Dedifferentiated amniotic fluid mesenchymal stem cell (primary cell): Measurements from ENCODE around the gene ADARB2.

Experiments used
- DNase-seq: peaks from one replicate; pipeline ENCODE4 v3.0.0-alpha.2; 2016; ENCODE audit errors: extremely low spot score

The ADARB2 gene

DNA sequence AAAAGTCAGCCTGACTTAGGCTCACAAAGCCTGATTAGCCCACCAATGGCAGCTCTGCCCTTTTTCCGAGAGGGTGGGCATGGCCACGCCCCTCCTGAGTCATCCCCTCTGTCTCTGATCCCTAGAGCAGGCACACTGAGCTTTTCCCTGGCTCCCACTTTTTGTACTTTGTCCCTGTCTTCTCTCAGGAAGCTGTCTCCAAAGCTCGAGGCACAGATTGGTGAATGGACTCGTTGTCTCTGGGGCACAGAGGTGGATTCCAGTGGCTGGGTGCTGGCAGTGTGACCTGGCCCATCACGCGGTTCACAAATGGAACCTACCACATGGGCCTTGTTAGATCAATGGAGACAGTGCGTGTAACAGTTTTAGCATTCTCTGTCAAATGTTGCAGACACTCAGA is 367.7 kb downstream of the ADARB2 start:
- DNase-seq, result no peak

DNA sequence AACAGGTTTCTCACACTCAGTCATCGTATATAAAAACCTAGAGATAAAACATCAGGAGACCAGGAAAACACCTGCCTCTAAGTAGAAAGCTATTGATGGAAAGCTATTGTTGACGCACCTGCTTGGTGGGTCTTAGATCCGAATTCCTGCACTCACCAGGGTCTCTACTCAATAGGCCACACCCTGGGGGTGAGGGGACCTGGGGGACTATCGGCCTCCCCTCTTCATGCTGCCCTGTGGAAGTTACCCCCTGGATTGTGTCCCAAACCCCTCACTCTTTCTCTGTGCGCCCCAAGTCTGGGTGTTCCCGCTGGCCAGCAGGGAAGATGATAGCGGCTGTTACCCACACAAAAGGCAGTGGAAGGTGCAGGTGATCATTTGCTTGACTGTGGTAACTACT is 368.1 kb downstream of the ADARB2 start:
- no peak for DNase-seq

DNA sequence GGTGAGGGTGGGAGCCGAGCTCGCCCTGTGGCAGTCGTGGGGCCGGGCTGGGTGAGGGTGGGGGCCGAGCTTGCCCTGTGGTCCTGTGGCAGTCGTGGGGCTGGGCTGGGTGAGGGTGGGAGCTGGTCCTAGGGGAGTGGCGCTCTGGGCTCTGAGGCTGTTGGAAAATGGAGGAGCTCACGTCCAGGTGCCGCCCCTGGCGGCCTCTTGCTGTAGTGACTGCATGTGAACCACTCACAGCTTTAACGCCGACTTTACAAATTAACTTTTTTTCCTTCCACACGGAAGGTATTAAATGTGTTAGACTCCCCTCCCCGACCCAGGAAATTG is 368.5 kb downstream of the ADARB2 start:
- no peak for DNase-seq

DNA sequence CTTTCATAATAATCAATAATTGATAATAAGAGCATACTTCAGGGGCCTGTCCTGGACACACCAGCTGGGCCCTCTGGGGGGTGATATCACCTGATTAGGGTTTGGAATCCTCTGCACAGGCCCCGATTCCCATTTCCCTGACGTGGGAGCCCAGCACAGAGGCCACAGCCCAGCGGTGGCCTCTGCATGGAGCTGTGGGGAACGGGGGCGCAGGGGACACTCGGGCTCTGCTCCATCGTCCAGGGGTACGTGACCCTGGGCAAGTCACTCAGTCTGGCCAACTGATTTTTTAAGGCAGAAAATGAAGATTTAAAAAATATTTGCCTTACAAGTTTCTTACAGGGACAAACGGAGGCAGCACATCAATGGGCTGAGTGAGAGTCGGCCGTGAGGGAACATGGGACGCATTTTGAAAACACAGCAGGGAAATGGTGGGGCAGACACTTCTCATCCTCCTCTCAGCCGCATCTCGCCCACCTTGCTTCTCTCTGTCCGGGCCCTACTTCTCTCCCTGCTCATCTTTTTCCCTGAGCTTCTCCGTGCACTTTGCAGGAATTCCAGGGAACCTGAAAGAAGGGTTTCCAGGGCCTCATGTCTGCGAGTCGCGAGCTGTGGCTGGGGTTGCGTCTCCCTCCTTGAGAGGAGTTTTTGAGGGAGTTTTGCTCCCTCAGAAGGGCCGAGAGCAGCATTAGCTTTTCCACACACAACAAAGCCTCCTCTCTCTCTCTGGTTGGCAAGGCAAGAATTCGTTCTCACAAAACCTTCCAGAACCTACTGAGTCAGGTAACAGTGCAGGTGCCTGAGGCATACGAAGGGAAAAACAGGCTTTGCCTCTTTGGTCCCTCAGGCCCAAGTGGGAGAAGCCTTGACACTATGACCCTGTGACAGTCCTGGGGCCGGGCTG is 369.1 kb downstream of the ADARB2 start:
- DNase-seq, result no peak

DNA sequence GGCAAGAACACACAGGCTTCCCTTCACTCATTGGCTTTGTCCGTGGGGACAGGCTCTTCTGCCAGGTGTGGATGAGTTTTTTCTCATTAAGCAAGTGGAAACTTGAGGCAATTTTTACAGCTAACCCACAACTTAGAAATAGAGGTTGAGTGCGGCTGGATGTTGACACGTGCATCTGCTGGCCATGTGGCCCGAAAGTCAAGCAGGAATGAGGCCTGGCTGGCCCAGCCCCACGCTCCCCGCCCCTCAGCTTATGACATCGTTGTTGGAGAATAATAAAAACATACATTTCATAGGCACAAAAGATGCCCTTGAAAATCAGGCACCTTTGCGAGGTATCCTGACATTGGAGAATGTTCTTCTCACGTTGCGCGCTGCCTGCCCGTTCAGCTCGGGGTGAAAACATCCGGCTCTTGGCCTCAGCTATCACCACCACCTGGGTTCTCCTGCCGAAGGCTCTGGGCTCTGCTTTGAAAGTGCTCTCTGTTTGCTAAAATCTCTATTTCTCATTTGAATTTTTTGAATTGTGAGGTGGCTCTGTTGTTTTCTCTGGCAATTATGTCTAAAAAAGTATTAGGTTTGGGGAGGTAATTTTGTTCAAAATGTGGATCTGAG is 370.4 kb downstream of the ADARB2 start:
- DNase-seq, result no peak

DNA sequence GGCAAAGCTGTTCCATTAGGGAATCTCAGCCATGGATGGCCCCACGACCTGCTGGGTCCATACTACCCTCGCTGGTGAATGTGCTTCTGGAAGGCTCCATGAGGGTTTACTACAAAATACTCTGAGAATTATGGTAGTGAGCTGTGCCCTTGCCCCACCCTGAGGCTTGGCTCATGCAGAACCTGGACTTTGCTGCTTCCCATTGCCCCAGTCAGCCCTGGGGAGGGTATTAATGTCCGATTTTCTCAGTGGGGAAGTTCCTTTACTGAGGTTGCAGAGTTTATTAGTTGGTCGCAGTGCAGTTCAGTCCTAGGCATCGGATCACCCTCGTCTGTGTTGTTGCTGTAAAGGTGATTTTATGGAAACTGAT is 371.0 kb downstream of the ADARB2 start:
- no peak for DNase-seq

DNA sequence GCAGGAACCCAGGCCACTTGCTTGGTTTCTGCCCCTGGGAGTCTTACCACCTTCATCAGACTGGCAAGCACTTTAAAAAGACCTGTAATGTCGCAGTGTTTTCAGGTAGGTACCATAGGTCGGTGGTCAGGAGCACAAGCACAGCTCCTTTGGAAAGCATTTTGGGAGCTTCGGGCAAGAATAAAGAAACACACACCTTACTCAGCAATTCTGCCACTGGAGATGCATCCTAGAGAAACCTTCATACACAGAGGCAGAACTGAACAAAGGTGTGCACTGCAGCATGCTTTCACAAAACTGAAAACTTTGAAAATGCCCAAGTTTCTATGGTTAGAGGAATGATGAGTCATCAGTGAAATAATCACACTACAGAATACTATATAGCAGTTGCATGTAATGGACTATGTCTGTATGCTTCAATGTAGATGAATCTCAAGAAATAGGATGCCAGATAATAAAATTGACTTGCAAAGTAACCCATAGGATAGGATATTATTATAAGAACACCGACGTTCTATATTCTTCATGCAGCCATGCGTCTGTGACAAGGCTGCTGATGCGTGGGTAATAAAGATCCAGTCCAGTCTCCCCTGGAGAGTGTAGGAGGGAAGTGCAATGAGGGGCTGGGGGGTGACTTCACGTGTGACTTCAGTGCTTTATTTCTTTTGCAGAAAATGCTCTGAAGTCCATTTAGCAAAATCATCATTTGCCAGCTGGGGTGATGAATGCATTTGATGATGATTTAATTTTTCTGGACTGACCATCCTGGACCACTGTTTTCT is 371.6 kb downstream of the ADARB2 start:
- DNase-seq, result no peak

DNA sequence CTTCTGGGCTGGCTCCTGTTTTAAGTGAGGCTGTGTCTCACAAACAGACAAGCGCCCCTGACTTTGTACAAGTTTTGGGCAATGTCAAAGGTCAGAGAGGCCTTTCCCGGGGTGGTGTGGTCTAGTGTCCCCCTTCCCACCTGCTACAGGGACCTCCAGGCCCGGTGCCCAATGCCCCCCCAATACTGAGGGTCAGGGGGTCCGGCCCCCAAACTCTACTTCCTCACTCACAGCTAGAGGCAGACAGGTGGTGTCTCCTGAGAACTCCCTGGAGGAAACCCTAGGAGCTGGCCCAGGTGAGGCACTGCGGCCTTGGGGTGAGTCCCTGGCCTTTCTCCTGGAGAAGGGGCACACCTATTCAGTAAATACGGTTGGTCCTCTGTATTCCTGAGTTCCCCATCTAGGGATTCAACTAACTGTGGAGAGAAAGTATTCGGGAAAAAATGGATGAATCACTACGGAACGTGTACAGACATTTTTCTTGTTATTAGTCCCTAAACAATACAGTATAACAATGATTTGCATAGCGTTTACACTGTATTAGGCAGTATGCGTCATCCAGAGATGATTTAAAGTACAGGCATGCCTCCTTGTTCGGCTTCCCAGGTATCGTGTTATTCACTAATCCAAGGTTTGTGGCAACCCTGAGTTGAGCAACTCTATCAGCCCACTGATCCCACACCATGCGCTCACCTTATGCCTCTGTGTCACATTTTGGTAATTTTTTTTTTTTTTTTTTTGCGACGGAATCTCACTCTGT is 373.0 kb downstream of the ADARB2 start:
- no peak for DNase-seq

DNA sequence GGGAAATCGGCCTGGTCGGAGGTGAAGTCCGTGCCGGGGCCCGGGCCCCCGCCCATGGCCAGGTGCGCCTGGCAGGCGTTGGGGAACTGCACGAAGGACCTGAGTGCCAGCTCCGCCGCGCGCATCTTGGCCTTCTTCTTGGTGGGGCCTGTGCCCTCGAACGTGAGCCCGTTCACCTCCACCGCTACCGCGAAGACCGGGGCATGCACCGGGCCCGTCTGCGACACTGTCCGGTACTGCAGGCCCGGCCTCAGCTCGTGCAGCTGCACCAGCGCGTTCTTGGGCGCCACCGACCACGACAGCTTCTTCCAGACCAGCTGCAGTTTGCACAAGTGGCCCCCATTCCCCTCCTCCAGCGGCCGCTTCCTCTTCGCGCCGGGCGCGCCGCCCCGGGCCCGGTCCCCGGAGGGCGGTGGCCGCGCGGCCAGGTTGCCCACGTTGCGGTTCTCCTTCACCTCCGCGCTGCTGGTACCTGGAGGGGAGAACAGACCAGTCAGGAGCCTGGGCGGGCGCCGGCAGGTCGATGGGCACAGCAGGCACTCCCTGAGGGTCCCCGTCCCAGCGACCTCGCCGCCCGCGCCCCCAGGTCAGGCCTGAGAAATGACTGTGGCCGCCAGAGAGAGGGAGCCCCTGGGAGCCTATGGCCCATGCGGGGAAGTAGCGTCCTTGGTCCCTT is 373.7 kb downstream of the ADARB2 start:
- DNase-seq, result no peak

DNA sequence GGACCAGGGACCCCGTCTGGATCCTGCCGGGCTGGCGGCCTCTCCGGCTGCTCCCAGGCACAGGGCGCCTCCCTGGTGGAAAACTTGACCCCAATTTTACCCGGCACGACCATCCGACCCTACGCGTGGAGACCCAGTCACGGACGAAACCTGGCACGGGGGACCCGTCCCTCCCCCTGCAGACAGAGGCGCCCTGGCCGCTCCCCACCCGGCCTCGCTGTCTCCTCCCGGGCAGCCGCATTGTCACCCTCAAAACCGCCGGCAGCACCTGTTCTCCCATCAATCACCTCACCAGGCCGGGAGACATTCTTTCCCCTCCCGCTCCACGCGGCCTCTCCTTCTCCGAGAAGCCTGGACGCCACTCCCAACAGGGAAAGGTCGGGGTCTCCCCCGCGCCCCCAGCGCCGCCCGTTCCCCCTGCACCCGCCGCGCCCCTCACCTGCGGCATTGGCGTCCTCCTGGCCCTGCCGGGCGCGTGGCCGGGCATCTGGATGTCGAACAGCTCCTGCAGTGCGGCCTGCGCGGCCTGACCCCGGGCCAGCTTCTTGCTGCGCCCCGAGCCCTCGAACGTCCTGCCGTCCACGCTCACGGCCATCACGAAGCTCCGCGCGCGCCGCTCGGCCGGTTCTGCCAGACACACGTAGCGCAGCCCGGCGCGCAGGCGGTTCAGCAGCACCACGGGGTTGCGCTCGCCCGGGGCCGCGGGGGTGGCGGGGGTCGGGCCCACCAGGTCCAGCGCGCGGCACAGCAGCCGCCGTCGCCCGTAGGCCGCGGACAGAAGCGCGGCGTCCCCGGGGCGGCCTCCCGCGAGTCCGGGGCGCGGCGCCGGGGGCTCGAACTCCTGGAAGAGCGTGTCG is 374.5 kb downstream of the ADARB2 start:
- DNase-seq, result no peak

DNA sequence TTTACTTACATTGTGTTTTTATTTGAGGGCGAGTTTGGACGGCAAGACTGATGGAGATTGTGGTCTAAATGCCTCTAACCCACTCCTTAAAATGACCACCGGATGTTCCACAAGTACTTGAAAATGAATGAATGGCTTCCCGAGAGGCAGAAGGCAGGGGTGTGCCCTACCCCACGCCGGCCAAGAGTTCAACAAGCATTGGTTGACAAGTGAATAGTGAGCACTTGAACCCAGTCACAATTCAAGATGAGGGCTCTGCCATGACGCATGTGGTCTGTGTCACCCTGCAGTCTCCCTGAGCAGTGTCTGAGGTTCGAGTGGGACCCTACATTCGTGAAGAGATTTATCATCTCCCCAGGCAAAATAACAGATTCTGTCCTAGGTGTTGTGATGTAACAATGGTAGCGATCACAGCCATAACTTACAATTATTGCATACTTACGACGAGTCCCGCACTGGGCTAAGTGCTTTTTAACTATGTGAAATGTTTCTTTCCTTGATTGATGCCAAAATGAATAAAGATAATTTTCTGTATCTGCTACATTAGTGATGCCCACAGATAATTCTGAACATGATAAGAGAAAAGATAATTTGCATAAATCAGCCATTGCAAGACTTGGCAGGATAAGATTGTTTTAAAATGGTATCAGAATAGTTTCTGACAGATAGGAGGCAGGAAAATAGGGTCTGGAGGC is 375.8 kb downstream of the ADARB2 start:
- DNase-seq, result no peak

DNA sequence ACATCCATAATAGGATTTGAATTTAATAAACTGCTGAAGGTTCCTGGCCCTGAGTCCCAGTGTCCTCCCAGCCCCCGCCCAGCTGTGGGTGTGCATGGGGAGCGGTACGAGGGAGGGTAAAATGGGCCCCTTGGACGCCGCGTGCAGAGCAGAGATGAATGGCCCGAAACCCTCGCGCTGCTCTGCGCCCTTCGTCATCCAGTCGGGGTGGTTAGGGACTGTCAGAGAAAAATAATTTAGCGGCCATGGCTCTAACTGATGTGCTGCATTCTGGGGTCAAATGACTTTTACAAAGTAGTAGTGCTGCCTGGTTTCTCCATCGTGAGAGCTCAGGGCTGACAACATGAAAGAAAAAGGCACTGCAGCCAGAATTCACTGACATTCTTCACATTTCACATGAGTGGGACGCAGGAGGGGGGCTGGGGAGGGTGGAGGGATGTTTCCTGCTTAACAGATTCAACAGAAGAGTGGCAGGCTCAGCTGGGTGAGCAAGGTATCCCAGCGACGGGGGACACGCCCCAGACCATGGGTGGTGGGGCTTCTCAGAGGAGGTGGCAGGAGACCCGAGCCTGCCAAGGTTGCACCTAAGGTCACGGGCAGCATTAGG is 376.7 kb downstream of the ADARB2 start:
- DNase-seq, result no peak

DNA sequence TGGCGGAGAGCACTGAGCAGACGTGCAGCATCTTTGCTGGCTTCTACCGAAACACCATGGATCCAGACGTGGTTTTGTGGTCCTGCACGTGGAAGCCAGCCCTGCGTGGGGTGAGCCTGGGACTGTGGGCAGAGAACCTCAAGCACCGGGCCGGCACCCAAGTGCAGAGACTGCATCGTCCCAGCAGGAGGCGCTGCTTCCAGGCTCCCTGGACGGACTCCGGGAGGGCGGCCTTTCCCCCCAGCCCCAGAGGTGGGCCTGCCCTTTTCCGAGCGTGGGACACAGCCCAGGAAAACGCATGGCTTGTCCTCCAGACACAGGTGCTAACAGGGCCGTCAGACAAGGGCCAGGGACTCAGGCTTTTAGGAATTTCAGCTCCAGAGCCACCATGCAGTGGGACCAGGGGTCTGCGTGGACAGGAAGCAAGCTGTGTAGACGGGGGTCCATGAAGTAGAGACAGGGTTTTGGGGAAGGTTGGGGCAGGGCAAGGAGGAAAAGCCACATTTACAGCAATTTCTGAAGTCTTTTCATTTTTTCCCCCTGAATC is 377.2 kb downstream of the ADARB2 start:
- DNase-seq, result no peak

DNA sequence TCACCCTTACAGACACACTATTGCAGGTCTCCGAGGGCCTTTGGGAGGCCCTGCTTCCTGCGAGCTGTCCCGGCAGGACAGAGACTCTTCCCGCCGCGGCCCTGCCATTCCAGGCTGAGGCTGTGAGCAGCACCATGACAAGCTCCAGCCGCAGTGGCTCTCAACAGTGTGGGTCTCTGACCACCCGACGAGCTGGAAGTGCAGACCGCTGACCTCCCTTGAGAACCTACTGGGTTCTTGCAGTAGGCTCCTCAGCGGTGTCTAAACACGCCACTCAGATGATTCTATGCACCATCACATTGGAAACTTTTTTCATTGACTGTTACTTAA is 377.7 kb downstream of the ADARB2 start:
- DNase-seq, result no peak

DNA sequence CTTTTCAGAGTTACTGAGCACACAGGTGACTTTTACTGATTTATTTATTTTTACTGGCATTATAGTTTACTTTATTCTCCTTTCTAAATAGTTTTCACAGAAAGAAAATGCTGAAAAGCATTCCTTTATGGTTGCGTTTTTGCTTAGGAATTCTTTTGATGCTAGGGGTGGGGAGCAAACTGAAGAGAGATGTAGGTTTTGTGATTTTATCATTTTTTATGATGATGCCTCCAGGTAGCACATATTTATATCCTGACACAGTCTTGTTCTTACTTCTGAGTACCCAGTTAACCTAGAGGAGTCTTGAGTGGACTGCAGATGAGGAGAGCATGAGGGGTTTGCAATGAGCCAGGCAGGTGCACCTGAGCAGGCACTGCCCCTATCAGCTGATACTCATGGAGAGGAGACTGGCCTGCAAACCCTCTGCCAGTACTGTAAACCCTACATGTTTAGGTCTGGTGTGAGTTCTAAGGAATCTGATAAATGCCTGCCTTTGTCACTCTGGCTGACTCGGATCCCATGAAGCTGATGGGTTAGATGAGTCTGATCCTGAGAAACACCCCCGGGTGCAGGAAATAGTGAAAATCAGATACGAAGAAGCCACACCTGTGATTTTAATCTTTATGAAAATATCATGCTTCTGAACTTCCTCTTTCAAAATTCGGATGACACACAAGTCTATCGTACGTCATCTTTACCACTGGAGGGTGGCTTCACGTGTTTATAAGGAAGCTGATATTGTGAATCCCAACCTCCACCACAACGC is 378.3 kb downstream of the ADARB2 start:
- DNase-seq, result no peak

DNA sequence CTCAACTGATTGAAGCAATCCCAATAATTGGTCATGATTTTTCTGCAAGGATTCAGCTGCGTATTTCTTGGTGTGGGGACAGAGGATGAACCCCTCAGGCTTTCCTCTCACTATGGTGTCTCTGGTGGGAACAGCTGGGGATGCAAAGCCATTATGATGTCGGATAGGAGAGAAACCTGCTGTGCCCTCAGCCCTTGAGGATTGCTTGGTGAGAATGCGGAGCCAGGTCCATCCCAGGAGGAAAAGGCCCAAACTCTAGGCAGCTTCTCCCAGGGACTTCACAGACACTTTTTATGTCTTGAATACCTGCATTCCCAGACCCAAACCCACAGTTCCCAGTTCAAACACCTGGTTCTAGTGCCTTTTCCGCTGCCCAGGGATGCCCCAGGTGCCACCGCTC is 379.2 kb downstream of the ADARB2 start:
- no peak for DNase-seq

DNA sequence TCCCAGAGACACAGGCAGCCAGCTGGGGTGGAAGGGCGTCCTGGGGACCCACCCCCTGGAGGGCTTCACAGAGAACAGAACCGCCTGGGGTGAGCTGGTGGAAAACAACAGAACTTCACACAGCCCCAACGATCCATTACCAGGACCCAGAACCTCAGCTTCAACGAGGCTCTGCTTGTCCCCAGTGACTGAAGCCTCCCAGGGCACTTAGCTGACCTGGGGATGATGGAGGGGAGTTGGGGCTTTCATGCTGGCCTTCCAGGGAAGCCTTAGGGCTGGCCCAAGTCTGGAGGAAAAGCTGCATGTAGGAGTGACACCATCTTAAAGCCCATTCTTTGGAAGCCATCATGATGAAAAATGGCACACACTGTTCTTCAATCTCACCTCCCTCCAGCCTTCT is 381.0 kb downstream of the ADARB2 start:
- DNase-seq, result no peak

DNA sequence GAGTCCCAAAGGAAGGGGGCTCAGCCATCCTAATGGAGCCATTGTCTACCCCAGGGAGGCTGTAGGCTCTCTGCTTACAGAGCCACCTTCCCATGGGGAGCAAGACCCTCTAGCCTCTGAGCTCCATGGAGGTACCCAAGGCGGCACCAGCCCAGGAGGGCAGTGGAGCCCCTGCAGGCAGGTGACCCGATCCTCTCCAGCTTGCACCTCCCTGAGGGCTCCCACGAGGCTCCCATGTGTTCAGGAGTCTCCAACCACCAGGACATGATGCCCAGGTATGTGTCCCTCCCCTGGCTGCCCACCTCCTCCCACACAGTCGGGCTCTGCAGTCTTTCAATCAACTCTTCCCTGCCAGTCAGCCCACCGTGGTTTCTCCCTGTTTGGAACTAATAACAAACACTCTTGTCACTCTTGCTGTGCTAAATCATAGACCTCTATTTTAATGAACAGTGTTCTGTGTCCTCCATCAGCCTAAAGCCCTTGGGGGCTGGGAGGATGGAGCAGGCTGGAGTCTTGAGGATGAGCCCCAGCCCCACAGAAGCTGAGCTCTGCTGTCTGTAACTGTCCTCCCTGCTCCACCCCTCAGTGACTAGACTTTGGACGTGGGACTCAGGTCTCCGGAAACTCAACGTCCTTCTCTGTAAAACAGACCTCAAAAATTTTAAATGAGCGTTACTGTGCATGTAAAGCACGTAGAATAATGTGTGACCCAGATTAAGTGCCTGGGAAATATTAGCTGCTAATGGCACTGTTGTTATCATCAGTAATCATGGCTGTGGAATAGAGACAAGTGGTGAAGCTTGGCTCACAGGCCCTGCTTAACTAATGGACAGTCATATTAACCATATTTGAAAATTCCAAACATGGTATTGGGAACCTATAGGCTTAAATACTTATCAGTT is 382.3 kb downstream of the ADARB2 start:
- no peak for DNase-seq
